ENCODE data around the gene EAPP.
"Not testable (repeated sequence)": the region's sequence is repeated elsewhere in the genome, so short reads cannot be mapped to it uniquely, and the experiment has no call there.

EAPP gene

DNA sequence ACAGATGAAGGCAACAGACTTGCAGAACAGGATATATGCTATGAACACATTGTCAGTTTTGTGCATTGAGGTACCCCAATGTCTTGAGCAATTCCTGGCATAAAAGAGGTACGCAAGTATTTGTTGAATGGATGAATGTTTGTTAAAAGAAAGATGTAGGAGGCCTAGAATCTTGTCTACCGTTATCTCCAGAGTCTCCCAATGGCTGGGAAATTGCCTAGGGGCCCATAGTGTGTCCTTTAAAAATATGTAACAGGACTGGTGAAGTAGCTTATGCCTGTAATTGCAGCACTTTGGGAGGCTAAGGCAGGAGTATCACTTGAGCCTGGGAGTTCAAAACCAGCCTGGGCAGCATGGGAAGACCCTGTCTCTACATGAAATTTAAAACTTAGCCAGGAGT is 57.0 kb downstream of the EAPP start:
- TF ChIP-seq, protein P1, sequence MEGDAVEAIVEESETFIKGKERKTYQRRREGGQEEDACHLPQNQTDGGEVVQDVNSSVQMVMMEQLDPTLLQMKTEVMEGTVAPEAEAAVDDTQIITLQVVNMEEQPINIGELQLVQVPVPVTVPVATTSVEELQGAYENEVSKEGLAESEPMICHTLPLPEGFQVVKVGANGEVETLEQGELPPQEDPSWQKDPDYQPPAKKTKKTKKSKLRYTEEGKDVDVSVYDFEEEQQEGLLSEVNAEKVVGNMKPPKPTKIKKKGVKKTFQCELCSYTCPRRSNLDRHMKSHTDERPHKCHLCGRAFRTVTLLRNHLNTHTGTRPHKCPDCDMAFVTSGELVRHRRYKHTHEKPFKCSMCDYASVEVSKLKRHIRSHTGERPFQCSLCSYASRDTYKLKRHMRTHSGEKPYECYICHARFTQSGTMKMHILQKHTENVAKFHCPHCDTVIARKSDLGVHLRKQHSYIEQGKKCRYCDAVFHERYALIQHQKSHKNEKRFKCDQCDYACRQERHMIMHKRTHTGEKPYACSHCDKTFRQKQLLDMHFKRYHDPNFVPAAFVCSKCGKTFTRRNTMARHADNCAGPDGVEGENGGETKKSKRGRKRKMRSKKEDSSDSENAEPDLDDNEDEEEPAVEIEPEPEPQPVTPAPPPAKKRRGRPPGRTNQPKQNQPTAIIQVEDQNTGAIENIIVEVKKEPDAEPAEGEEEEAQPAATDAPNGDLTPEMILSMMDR (IDR thresholded peaks at IDR 0.05; ENCODE audit: extremely low read depth, insufficient read depth, missing control alignments): no peak
- in situ Hi-C loops (cut with MboI; ENCODE audit: low pct_unique_long_range_greater_than_20kb, low sequenced_read_pairs, unreplicated experiment): no loop called here
- no peak for DNase-seq (ENCODE audit: low spot score)

DNA sequence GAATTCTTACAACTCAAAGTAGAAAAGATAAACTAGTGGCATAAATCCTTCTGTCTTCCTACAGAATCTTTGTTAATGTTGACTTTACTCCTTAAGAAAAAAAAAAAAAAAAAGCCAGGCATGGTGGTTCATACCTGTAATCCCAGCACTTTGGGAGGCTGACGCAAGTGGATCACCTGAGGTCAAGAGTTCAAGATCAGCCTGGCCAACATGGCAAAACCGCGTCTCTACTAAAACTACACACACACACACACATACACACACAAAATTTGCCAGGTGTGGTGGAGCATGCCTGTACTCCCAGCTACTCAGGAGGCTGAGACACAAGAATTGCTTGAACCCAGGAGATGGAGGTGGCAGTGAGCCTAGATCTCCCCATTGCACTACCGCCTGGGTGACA is 59.8 kb downstream of the EAPP start:
- in situ Hi-C loops (cut with MboI; ENCODE audit: low pct_unique_long_range_greater_than_20kb, low sequenced_read_pairs, unreplicated experiment): no loop called here

DNA sequence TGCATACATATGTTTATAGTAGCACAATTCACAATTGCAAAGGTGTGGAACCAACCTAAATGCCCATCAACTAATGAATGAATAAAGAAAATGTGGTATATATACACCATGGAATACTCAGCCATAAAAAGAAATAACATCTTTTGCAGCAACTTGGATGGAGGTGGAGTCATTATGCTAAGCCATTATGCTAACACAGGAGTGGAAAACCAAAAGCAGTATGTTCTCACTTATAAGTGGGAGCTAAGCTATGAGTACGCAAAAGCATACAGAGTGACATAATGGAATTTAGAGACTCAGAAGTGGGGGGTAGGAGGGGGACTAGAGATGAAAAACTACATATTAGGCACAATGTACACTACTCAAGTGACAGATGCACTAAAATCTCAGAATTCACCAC is 61.2 kb downstream of the EAPP start:
- in situ Hi-C loops (cut with MboI; ENCODE audit: low pct_unique_long_range_greater_than_20kb, low sequenced_read_pairs, unreplicated experiment): no loop called here
- no peak for DNase-seq (ENCODE audit: low spot score)
- TF ChIP-seq, protein P1 (IDR thresholded peaks at IDR 0.05; ENCODE audit: extremely low read depth, insufficient read depth, missing control alignments): no peak

More for the DNA sequence above, 59.8 kb downstream of the EAPP start:
- no peak for DNase-seq (ENCODE audit: low spot score)
- TF ChIP-seq, protein P1 (IDR thresholded peaks at IDR 0.05; ENCODE audit: extremely low read depth, insufficient read depth, missing control alignments): no peak

DNA sequence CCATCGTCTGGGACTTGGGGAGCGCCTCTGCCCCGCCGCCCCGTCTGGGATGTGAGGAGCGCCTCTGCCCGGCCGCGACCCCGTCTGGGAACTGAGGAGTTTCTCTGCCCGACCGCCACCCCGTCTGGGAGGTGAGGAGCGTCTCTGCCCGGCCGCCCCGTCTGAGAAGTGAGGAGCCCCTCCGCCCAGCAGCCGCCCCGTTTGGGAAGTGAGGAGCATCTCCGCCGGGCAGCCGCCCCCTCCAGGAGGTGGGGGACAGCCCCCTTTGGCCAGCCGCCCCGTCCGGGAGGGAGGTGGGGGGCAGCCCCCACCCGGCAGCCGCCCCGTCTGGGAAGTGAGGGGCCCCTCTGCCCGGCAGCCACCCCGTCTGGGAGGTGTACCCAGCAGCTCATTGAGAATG is 63.5 kb downstream of the EAPP start:
- DNase-seq (ENCODE audit: low spot score); in situ Hi-C loops (cut with MboI; ENCODE audit: low pct_unique_long_range_greater_than_20kb, low sequenced_read_pairs, unreplicated experiment): not testable (repeated sequence)

DNA sequence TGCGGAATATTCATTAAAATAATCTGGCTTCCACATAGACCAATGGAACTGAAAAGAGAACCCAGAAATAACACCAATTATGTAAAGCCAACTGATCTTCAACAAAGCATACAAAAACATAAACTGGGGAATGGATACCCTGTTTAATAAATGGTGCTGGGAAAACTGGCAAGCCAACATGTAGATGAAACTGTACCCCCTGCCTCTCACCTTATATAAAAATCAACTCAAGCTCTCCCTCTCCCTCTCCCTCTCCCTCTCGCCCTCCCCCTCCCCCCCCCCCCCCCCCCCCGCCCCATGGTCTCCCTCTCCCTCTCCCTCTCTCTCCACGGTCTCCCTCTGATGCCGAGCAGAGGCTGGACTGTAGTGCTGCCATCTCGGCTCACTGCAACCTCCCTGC is 64.3 kb downstream of the EAPP start:
- TF ChIP-seq, protein P1 (IDR thresholded peaks at IDR 0.05; ENCODE audit: extremely low read depth, insufficient read depth, missing control alignments): no peak
- in situ Hi-C loops (cut with MboI; ENCODE audit: low pct_unique_long_range_greater_than_20kb, low sequenced_read_pairs, unreplicated experiment): no loop called here

DNA sequence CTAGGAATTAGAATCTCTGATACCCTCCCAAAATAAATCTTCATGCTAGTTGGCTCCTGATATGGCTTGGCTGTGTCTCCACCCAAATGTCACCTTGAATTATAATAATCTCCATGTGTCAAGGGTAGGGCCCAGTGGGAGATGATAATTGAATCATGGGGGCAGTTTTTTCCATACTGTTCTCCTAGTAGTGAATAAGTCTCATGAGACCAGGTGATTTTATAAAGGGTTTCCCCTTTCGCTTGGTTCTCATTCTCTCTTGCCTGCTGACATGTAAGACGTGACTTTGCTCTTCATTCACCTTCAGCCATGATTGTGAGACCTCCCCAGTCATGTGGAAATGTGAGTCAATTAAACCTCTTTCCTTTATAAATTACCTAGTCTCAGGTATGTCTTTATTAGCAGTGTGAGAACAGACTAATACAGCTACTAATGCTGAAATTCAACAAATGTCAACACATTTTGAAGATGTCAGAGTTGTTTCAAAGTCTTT is 65.3 kb downstream of the EAPP start:
- in situ Hi-C loops (cut with MboI; ENCODE audit: low pct_unique_long_range_greater_than_20kb, low sequenced_read_pairs, unreplicated experiment): no loop called here
- TF ChIP-seq, protein P1 (IDR thresholded peaks at IDR 0.05; ENCODE audit: extremely low read depth, insufficient read depth, missing control alignments): no peak
- no peak for DNase-seq (ENCODE audit: low spot score)

More for the DNA sequence above, 64.3 kb downstream of the EAPP start:
- DNase-seq (ENCODE audit: low spot score): no peak

DNA sequence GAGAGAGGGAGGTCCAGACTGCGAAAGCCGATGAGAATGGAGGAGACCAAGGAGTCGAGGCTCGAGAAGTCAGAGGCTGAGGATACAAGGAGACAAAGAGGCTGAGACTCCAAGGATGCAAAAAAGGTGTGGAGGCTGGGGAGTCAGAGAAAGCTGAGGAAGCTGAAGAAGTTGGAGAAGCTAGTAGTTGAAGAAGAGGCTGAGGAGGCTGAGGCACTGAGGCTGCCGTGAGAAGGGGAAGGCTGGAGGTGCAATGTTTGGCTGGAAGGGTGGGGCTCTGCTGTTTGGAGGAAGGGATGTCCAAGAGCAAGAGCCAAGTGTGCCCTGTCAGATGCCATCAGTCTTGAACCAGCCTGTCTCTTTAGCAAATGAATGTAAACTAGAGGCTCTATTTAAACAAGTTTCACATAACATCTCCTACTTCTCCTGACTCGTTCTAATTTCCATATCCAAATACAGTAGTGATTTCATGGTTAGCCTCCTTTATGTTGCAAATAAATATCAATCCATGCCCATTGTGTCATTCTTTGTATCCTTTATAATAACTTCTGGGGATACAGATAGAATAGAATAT is 66.7 kb downstream of the EAPP start:
- TF ChIP-seq, protein P1 (IDR thresholded peaks at IDR 0.05; ENCODE audit: extremely low read depth, insufficient read depth, missing control alignments): no peak
- DNase-seq (ENCODE audit: low spot score): no peak
- in situ Hi-C loops (cut with MboI; ENCODE audit: low pct_unique_long_range_greater_than_20kb, low sequenced_read_pairs, unreplicated experiment): no loop called here

All from GM13977 (cell line).